A549 (cell line): ENCODE measurements around the gene TTC19. TPM values are rescaled to one million over a fixed set of nuclear protein-coding genes. Genes with fewer than 3 reads are reported as not detected.

Experiments
- ATAC-seq, 2 experiments: fragments of 200-7000 bp in 1 of 2; fragments of >200 bp in 1 of 2; cut with Nextera tagmentation in 1 of 2; cut with Tn5 transposase in 1 of 2; 3 replicates each; pipeline versions ENCODE4 v1.8.0 to v1.9.1; 2018 to 2020; ENCODE audit warnings: mild to moderate bottlenecking in 1 of 2, moderate library complexity in 1 of 2
- CTCF ChIA-PET: fragments of 300-600 bp; sonication (Branson Sonifier 250); formaldehyde crosslinking; extraction: SDS; loops from one replicate; lab custom pipeline; 2021; ENCODE audit warnings: antibody characterized with exemption, inconsistent platforms; lab: Yijun Ruan, JAX
- POLR2A ChIA-PET: fragments of 350-600 bp; formaldehyde crosslinking; extraction: SDS; loops from one replicate; lab custom pipeline; 2021; ENCODE audit warnings: antibody characterized with exemption, inconsistent platforms; lab: Yijun Ruan, JAX
- DNase-seq, 2 experiments: peaks; one replicate each; pipeline versions ENCODE4 v3.0.0 to v3.0.0-alpha.2; 2011 to 2016; ENCODE audit warnings: low read depth in 1 of 2, low spot score in 1 of 2
- FAIRE-seq: peaks from 2 replicates; lab custom pipeline; 2011; peaks lifted over from hg19 to GRCh38; lab: Jason Lieb, UNC
- H3K27ac ChIP-seq, 2 experiments: fragments of >200 bp; sonication (Bioruptor Twin); formaldehyde crosslinking; 3 replicates each; pipeline ENCODE4 v1.5.1; 2016 to 2017
- H3K4me1 ChIP-seq: fragments of >200 bp; sonication (Bioruptor Twin); formaldehyde crosslinking; 3 replicates; pipeline ENCODE4 v1.6.1; 2016
- H3K4me2 ChIP-seq: fragments of >200 bp; sonication (Bioruptor Twin); formaldehyde crosslinking; 3 replicates; pipeline ENCODE4 v1.6.1; 2016
- H3K4me3 ChIP-seq: fragments of >200 bp; sonication (Bioruptor Twin); formaldehyde crosslinking; 3 replicates; pipeline ENCODE4 v1.5.1; 2016
- H3K9me3 ChIP-seq: fragments of >200 bp; sonication (Bioruptor Twin); formaldehyde crosslinking; 3 replicates; pipeline ENCODE4 v1.6.1; 2016
- ATOH8 ChIP-seq: fragments of 250-450 bp; sonication (Bioruptor Pico); IDR thresholded peaks from 2 replicates; pipeline ENCODE4 v1.5.0; 2020; ENCODE audit warnings: low read depth, mild to moderate bottlenecking, moderate library complexity
- CBX2 ChIP-seq: fragments of 200-600 bp; sonication (generic); IDR thresholded peaks from 2 replicates; pipeline ENCODE4 v1.6.1; 2016; ENCODE audit warnings: low read depth, mild to moderate bottlenecking, borderline replicate concordance
- CBX8 ChIP-seq: fragments of 200-600 bp; sonication (generic); IDR thresholded peaks from 2 replicates; pipeline ENCODE4 v1.6.1; 2016
- CEBPB ChIP-seq, 2 experiments: fragments of >200 bp in 1 of 2; sonication (Bioruptor Twin) in 1 of 2; formaldehyde crosslinking in 1 of 2; IDR thresholded peaks; 2 replicates each; pipeline ENCODE4 v1.6.1; 2012 to 2016
- CHD4 ChIP-seq: fragments of 200-600 bp; sonication (generic); IDR thresholded peaks from 2 replicates; pipeline ENCODE4 v1.6.1; 2016; ENCODE audit warnings: antibody characterized with exemption, mild to moderate bottlenecking, borderline replicate concordance
- ESRRA ChIP-seq: fragments of 150-350 bp; IDR thresholded peaks from 2 replicates; pipeline ENCODE4 v1.6.1; 2014; ENCODE audit warnings: mild to moderate bottlenecking, low read length, borderline replicate concordance
- HDAC2 ChIP-seq: fragments of 200-600 bp; sonication (generic); IDR thresholded peaks from 2 replicates; pipeline ENCODE4 v1.6.1; 2016
- HOXB5 ChIP-seq: fragments of 250-450 bp; sonication (Bioruptor Pico); IDR thresholded peaks from 2 replicates; pipeline ENCODE4 v1.5.0; 2020; ENCODE audit warnings: mild to moderate bottlenecking, moderate library complexity
- JUN ChIP-seq, 2 experiments: fragments of >200 bp; sonication (Bioruptor Twin); formaldehyde crosslinking; IDR thresholded peaks; 2 replicates in 1 of 2; 3 replicates in 1 of 2; pipeline ENCODE4 v1.6.1; 2016 to 2017
- KDM1A ChIP-seq: fragments of 200-600 bp; sonication (generic); IDR thresholded peaks from 2 replicates; pipeline ENCODE4 v1.6.1; 2016; ENCODE audit warnings: low read depth, mild to moderate bottlenecking
- MAFK ChIP-seq: fragments of 450-650 bp; IDR thresholded peaks from 2 replicates; pipeline ENCODE4 v1.6.1; 2014; ENCODE audit not compliant: partially characterized antibody
- MYC ChIP-seq: IDR thresholded peaks from 2 replicates; pipeline ENCODE4 v1.6.1; 2012; ENCODE audit warnings: mild to moderate bottlenecking, inconsistent platforms, low read length, improper control_type of control experiment, borderline replicate concordance
- NFE2L2 ChIP-seq: fragments of 150-350 bp; conservative IDR thresholded peaks from 2 replicates; pipeline ENCODE4 v1.6.1; 2014; ENCODE audit warnings: low read length
- RAD21 ChIP-seq, 2 experiments: fragments of >200 bp in 1 of 2; sonication (Bioruptor Twin) in 1 of 2; formaldehyde crosslinking in 1 of 2; IDR thresholded peaks in 1 of 2; conservative IDR thresholded peaks in 1 of 2; 2 replicates in 1 of 2; 3 replicates in 1 of 2; pipeline ENCODE4 v1.6.1; 2012 to 2018; ENCODE audit warnings: inconsistent platforms in 1 of 2
- RARB ChIP-seq: fragments of 250-450 bp; sonication (Bioruptor Pico); IDR thresholded peaks from 2 replicates; pipeline ENCODE4 v1.8.0; 2021; ENCODE audit warnings: mild to moderate bottlenecking, moderate library complexity
- RFX5 ChIP-seq: fragments of 450-650 bp; IDR thresholded peaks from 2 replicates; pipeline ENCODE4 v1.7.1; 2014; ENCODE audit warnings: antibody characterized with exemption, mild to moderate bottlenecking, moderate library complexity
- SREBF2 ChIP-seq: fragments of 450-650 bp; IDR thresholded peaks from 2 replicates; pipeline ENCODE4 v1.6.1; 2014; ENCODE audit warnings: mild to moderate bottlenecking, moderate library complexity
- ZFP36 ChIP-seq: fragments of 450-650 bp; IDR thresholded peaks from 2 replicates; pipeline ENCODE4 v1.6.1; 2014; ENCODE audit warnings: borderline replicate concordance; ENCODE audit not compliant: partially characterized antibody
- WGBS: methylation state at CpG from one replicate; pipeline ENCODE4 v1.1.6; 2017; ENCODE audit errors: missing lambda C conversion rate; 5-methylcytosine and 5-hydroxymethylcytosine counted together
- polyA plus RNA-seq, 4 experiments: library from polyadenylated mRNA; depleted of rRNA in 3 of 4; stranded (reverse); fragments of >200 nt; fragmentation: RNase III in 1 of 4; extraction: RNeasy Plus Mini Kit Qiagen cat#74134 plus additional on column Dnase treatment in 1 of 4; gene quantifications; 2 replicates in 3 of 4; 3 replicates in 1 of 4; pipeline ENCODE4 v1.2.3, GENCODE V29; 2011 to 2017

TTC19 gene
- polyA plus RNA-seq, 2 of the 4 experiments (the other 2 are of a cell fraction) = 16.6 to 30.3 TPM

- no peaks in the 10 kb centered on the region for H3K9me3 ChIP-seq
- CTCF ChIA-PET = interaction anchor here (0.6 kb wide), 1 partner anchor 47 kb away, joined by 3 read pairs; no protein-coding TSS in a partner anchor
- WGBS = 96% methylated on average over 6 of the region's 6 CpGs
- H3K4me1 ChIP-seq = peaks cover 26% of the 10 kb centered on the region
- no peak for FAIRE-seq
- no peak for DNase-seq
- peak overlapping the region in 1 of 2 experiments; percentile 12; a peak in 1 of 6 replicates for H3K27ac ChIP-seq
- POLR2A ChIA-PET = no interaction called here
- H3K4me2 ChIP-seq = no peak overlapping the region
- TF ChIP-seq RAD21 (conservative IDR thresholded peaks at IDR 0.05 in 1 of 2, IDR thresholded peaks at IDR 0.05 in 1 of 2) (no peak), RARB (CRISPR knock-in tag) (no peak), RFX5 (no peak), NFE2L2 (no peak), CEBPB (IDR thresholded peaks at IDR 0.05) (no peak), KDM1A (no peak), SREBF2 (no peak), ESRRA (no peak), ZFP36 (no peak), ATOH8 (CRISPR knock-in tag) (no peak), HDAC2 (no peak)
- TF ChIP-seq, all 56 proteins: peak for 0
- no peak overlapping the region for H3K4me3 ChIP-seq
- ATAC-seq = peak; percentile 31 to 32; a peak in 3 of 6 replicates
These were observed 48.1 kb upstream of the TTC19 start for GRCh38 chr17:15951368-15952047.

- CTCF ChIA-PET = interaction anchor here (0.6 kb wide), 1 partner anchor 46 kb away, joined by 3 read pairs; no protein-coding TSS in a partner anchor
- no peak for FAIRE-seq
- peaks cover 21% of the 10 kb centered on the region for H3K4me1 ChIP-seq
- no peak overlapping the region for H3K4me3 ChIP-seq
- DNase-seq = no peak
- TF ChIP-seq MYC (no peak), HOXB5 (CRISPR knock-in tag) (no peak), JUN (IDR thresholded peaks at IDR 0.05) (no peak), RFX5 (no peak), NFE2L2 (no peak), CBX8 (no peak), CHD4 (no peak), CBX2 (no peak), MAFK (no peak)
- H3K9me3 ChIP-seq = no peaks in the 10 kb centered on the region
- no peak overlapping the region for H3K4me2 ChIP-seq
- POLR2A ChIA-PET = no interaction called here
- WGBS = 88% methylated on average over 7 of the region's 7 CpGs
- no peak for ATAC-seq
- H3K27ac ChIP-seq = peak overlapping the region in 1 of 2 experiments; percentile 12; a peak in 1 of 6 replicates
These were observed 47.5 kb upstream of the TTC19 start for GRCh38 chr17:15952048-15952532.

- peak; percentile 74 for TF ChIP-seq MAFK
- no peak for TF ChIP-seq SREBF2
- CTCF ChIA-PET = interaction anchor here (8.2 kb wide), 1 partner anchor 8 kb away, joined by 72 read pairs; the partner anchor contains the start of gene ADORA2B
- POLR2A ChIA-PET = interaction anchor here (0.9 kb wide), 1 partner anchor 47 kb away, joined by 4 read pairs; the partner anchor contains the start of genes TTC19 and ZSWIM7
- Histone ChIP-seq H3K4me3 (no peak overlapping the region), H3K4me2 (no peak overlapping the region), H3K27ac (peak overlapping the region in 1 of 2 experiments; percentile 14; a peak in 1 of 6 replicates), H3K4me1 (peaks cover 15% of the 10 kb centered on the region), H3K9me3 (no peaks in the 10 kb centered on the region)
- 80% methylated on average over 22 of the region's 22 CpGs for WGBS
- ATAC-seq (no peak), FAIRE-seq (no peak), DNase-seq (no peak)
These were observed 46.5 kb upstream of the TTC19 start for GRCh38 chr17:15952916-15953790.
